HG02885 (cell line): ENCODE results near the gene ABLIM2.

ENCODE experiments used
- ATAC-seq: cut with Tn5 transposase; IDR thresholded peaks from one replicate; pipeline ENCODE4 v1.9.1; 2021; ENCODE audit warnings: mild to moderate bottlenecking; ENCODE audit not compliant: unreplicated experiment, poor library complexity

Gene ABLIM2

GRCh38 chr4:8013976-8014726 lies 144.5 kb downstream of the ABLIM2 start:
- no peak for ATAC-seq

GRCh38 chr4:8012517-8012916 lies 146.1 kb downstream of the ABLIM2 start:
- no peak for ATAC-seq

- ATAC-seq, result no peak
Observed at GRCh38 chr4:8010618-8011017, 148.0 kb downstream of the ABLIM2 start.

- ATAC-seq, result no peak
Observed at GRCh38 chr4:8009710-8010511, 148.7 kb downstream of the ABLIM2 start.

- no peak for ATAC-seq
Observed at GRCh38 chr4:8009097-8009496, 149.5 kb downstream of the ABLIM2 start.

GRCh38 chr4:8008391-8008790 lies 150.2 kb downstream of the ABLIM2 start:
- no peak for ATAC-seq

GRCh38 chr4:8007581-8007980 lies 151.0 kb downstream of the ABLIM2 start:
- ATAC-seq, result no peak

GRCh38 chr4:8006471-8006870 lies 152.1 kb downstream of the ABLIM2 start:
- ATAC-seq, result no peak

GRCh38 chr4:8005814-8006215 lies 152.8 kb downstream of the ABLIM2 start:
- no peak for ATAC-seq

- no peak for ATAC-seq
Observed at GRCh38 chr4:8005033-8005808, 153.4 kb downstream of the ABLIM2 start.

GRCh38 chr4:8004066-8004465 lies 154.5 kb downstream of the ABLIM2 start:
- no peak for ATAC-seq

GRCh38 chr4:8002525-8003309 lies 155.9 kb downstream of the ABLIM2 start:
- ATAC-seq, result no peak

- ATAC-seq, result no peak
Observed at GRCh38 chr4:8001564-8002355, 156.9 kb downstream of the ABLIM2 start.

- ATAC-seq, result no peak
Observed at GRCh38 chr4:8000721-8001491, 157.7 kb downstream of the ABLIM2 start.

GRCh38 chr4:8000247-8000646 lies 158.4 kb downstream of the ABLIM2 start:
- no peak for ATAC-seq

- ATAC-seq, result no peak
Observed at GRCh38 chr4:7999695-8000094, 158.9 kb downstream of the ABLIM2 start.

- no peak for ATAC-seq
Observed at GRCh38 chr4:7999279-7999678, 159.3 kb downstream of the ABLIM2 start.

- ATAC-seq, result no peak
Observed at GRCh38 chr4:7998447-7998846, 160.2 kb downstream of the ABLIM2 start.

- ATAC-seq, result no peak
Observed at GRCh38 chr4:7995866-7996265, 162.7 kb downstream of the ABLIM2 start.
